Panc1 (cell line): ENCODE results near the gene MRPL51. TPM values are rescaled to one million over a fixed set of nuclear protein-coding genes. Genes with fewer than 3 reads are reported as not detected.
"Not testable (repeated sequence)": the region's sequence is repeated elsewhere in the genome, so short reads cannot be mapped to it uniquely, and the experiment has no call there.

ENCODE experiments used
- ATAC-seq: fragments of 200-7000 bp; cut with Tn5 transposase; 2 replicates; pipeline ENCODE4 v1.9.1; 2020; ENCODE audit warnings: mild to moderate bottlenecking, moderate library complexity
- BruUV-seq: library from RNA; stranded (reverse); fragments of 400-500 nt; replicated peaks from 2 replicates; lab custom pipeline; 2021; lab: Mats Ljungman, UMichigan
- CTCF ChIA-PET: fragments of 300-600 bp; sonication (Branson Sonifier 250); formaldehyde crosslinking; loops from one replicate; lab custom pipeline; 2022; ENCODE audit warnings: antibody characterized with exemption; lab: Charles Lee
- POLR2A ChIA-PET: fragments of 300-600 bp; sonication (Branson Sonifier 250); formaldehyde crosslinking; loops from one replicate; lab custom pipeline; 2022; ENCODE audit warnings: antibody characterized with exemption; lab: Charles Lee
- DNase-seq: peaks from one replicate; pipeline ENCODE4 v3.0.0-alpha.2; 2010; ENCODE audit warnings: low read depth, low spot score
- H3K27ac ChIP-seq: 2 replicates; pipeline ENCODE4 v1.5.1; 2011; ENCODE audit warnings: mild to moderate bottlenecking, low read length, inconsistent platforms
- H3K27me3 ChIP-seq: fragments of 200-500 bp; sonication (Bioruptor generic); 2 replicates; pipeline ENCODE4 v1.6.0; 2014; ENCODE audit warnings: low read length, inconsistent platforms; ENCODE audit not compliant: control insufficient read depth, insufficient read depth
- H3K36me3 ChIP-seq: fragments of 200-500 bp; sonication (Bioruptor generic); 2 replicates; pipeline ENCODE4 v1.5.1; 2014; ENCODE audit warnings: inconsistent platforms, mild to moderate bottlenecking, low read length, moderate library complexity; ENCODE audit not compliant: control insufficient read depth, insufficient read depth
- H3K4me1 ChIP-seq: 2 replicates; pipeline ENCODE4 v1.5.1; 2011; ENCODE audit warnings: inconsistent platforms, mild to moderate bottlenecking, low read length, moderate library complexity; ENCODE audit not compliant: control insufficient read depth, insufficient read depth
- H3K4me3 ChIP-seq, 2 experiments: 2 replicates each; pipeline ENCODE4 v1.5.1; 2011 to 2012; ENCODE audit warnings: low read depth in 2 of 2, low read length in 2 of 2, mild to moderate bottlenecking in 2 of 2, inconsistent platforms in 1 of 2, moderate library complexity in 1 of 2
- H3K9me3 ChIP-seq: fragments of 200-500 bp; sonication (Bioruptor generic); 2 replicates; pipeline ENCODE4 v1.5.1; 2014; ENCODE audit warnings: low read depth, mild to moderate bottlenecking, inconsistent platforms, low read length, moderate library complexity; ENCODE audit not compliant: control insufficient read depth, insufficient read depth
- CTCF ChIP-seq: fragments of 450-650 bp; IDR thresholded peaks from 2 replicates; pipeline ENCODE4 v1.5.1; 2017; ENCODE audit warnings: mild to moderate bottlenecking
- POLR2AphosphoS5 ChIP-seq: IDR thresholded peaks from 2 replicates; pipeline ENCODE4 v1.6.1; 2012; ENCODE audit warnings: mild to moderate bottlenecking, low read depth, low read length, moderate library complexity
- REST ChIP-seq, 2 experiments: IDR thresholded peaks; 2 replicates each; pipeline ENCODE4 v1.6.1; 2011 to 2012; ENCODE audit warnings: low read depth in 2 of 2, control low read depth in 1 of 2, low read length in 1 of 2, mild to moderate bottlenecking in 1 of 2, moderate library complexity in 1 of 2; ENCODE audit not compliant: insufficient read depth in 1 of 2
- SIN3A ChIP-seq: IDR thresholded peaks from 2 replicates; pipeline ENCODE4 v1.6.1; 2012; ENCODE audit warnings: low read depth, mild to moderate bottlenecking, low read length, moderate library complexity, borderline replicate concordance; ENCODE audit not compliant: insufficient read depth
- TCF7L2 ChIP-seq: IDR thresholded peaks from 2 replicates; pipeline ENCODE4 v1.6.1; 2011; ENCODE audit warnings: mild to moderate bottlenecking, low read depth, low read length, inconsistent platforms
- in situ Hi-C: cut with HindIII; loops from 2 replicates; pipeline ENCODE4 v1.10.0; 2016; ENCODE audit warnings: low sequenced_read_pairs, low pct_unique_long_range_greater_than_20kb
- intact Hi-C: fragments of 100-400 bp; cut with micrococcal nuclease; formaldehyde crosslinking; loops from one replicate; pipeline ENCODE4 v1.10.0; 2022; ENCODE audit not compliant: unreplicated experiment
- total RNA-seq: library from RNA; stranded (reverse); gene quantifications from one replicate; pipeline ENCODE4 v1.2.1, GENCODE V29; 2021; ENCODE audit not compliant: unreplicated experiment

MRPL51 gene
- total RNA-seq, 1 experiment from 2014 or later, result 194 TPM

GRCh38 chr12:6468283-6468575, 24.8 kb downstream of the MRPL51 start:
- Histone ChIP-seq H3K27me3 (no peaks in the 10 kb centered on the region), H3K4me3 (no peak overlapping the region), H3K36me3 (no peaks in the 10 kb centered on the region; the same call in none of the 2 replicates), H3K27ac (no peak overlapping the region), H3K4me1 (peaks cover 14% of the 10 kb centered on the region), H3K9me3 (no peaks in the 10 kb centered on the region)
- CTCF ChIA-PET, result no interaction called here
- POLR2A ChIA-PET, result no interaction called here
- no peak for ATAC-seq
- no TSS peak for BruUV-seq
- in situ Hi-C loops (no loop called here), intact Hi-C loops (loop anchor here (5.0 kb wide), 1 partner anchor 141 kb away; no protein-coding TSS in a partner anchor)
- DNase-seq, result no peak
- TF ChIP-seq SIN3A, result no peak
- TF ChIP-seq CTCF, result no peak

GRCh38 chr12:6467571-6468282, 25.3 kb downstream of the MRPL51 start:
- POLR2A ChIA-PET, H3K9me3 ChIP-seq, in situ Hi-C loops, H3K36me3 ChIP-seq, BruUV-seq, DNase-seq, H3K27me3 ChIP-seq, CTCF ChIA-PET, H3K27ac ChIP-seq, ATAC-seq, H3K4me3 ChIP-seq: not testable (repeated sequence)
- intact Hi-C loops, result loop anchor here (5.0 kb wide), 1 partner anchor 140 kb away; no protein-coding TSS in a partner anchor
- H3K4me1 ChIP-seq, result peaks cover 14% of the 10 kb centered on the region

- H3K9me3 ChIP-seq, POLR2A ChIA-PET, H3K27ac ChIP-seq, ATAC-seq, in situ Hi-C loops, H3K36me3 ChIP-seq, H3K27me3 ChIP-seq, DNase-seq, H3K4me3 ChIP-seq, BruUV-seq, CTCF ChIA-PET: not testable (repeated sequence)
- H3K4me1 ChIP-seq, result peaks cover 14% of the 10 kb centered on the region
- intact Hi-C loops, result loop anchor here (5.0 kb wide), 1 partner anchor 139 kb away; no protein-coding TSS in a partner anchor
These were observed 26.3 kb downstream of the MRPL51 start for GRCh38 chr12:6466751-6467150.

GRCh38 chr12:6466184-6466573, 26.9 kb downstream of the MRPL51 start:
- Histone ChIP-seq H3K36me3 (no peaks in the 10 kb centered on the region; the same call in none of the 2 replicates), H3K27me3 (no peaks in the 10 kb centered on the region), H3K9me3 (no peaks in the 10 kb centered on the region), H3K4me1 (peaks cover 11% of the 10 kb centered on the region), H3K4me3 (no peak overlapping the region), H3K27ac (no peak overlapping the region)
- in situ Hi-C loops (no loop called here), intact Hi-C loops (loop anchor here (5.0 kb wide), 1 partner anchor 139 kb away; no protein-coding TSS in a partner anchor)
- TF ChIP-seq REST (IDR thresholded peaks at IDR 0.05; ENCODE audit: insufficient read depth in 1 of 2, low read depth in 2 of 2, low read length in 1 of 2) (no peak), SIN3A (no peak), POLR2AphosphoS5 (no peak), CTCF (no peak), TCF7L2 (no peak)
- no TSS peak for BruUV-seq
- POLR2A ChIA-PET, result interaction anchor here (0.6 kb wide), 1 partner anchor 407 kb away, joined by 3 read pairs; no protein-coding TSS in a partner anchor
- ATAC-seq (no peak), DNase-seq (no peak)
- CTCF ChIA-PET, result interaction anchor here (0.7 to 1.5 kb wide), 3 partner anchors 89 to 143 kb away, joined by 4 to 7 read pairs (median 4); no protein-coding TSS in a partner anchor
